ENCODE results near the gene AOAH.

GRCh38 chr7:36642010-36642409, 82.3 kb downstream of the AOAH start:
- TF ChIP-seq CTCF (IDR thresholded peaks at IDR 0.05) (no peak), POLR2A (IDR thresholded peaks at IDR 0.05) (no peak)

Measured in adrenal gland (tissue), 5 donors.